ENCODE data around the gene NDUFA6. TPM values are rescaled to one million over a fixed set of nuclear protein-coding genes. Genes with fewer than 3 reads are reported as not detected.

The NDUFA6 gene
- total and polyA plus RNA-seq, 4 donors: 43.7 to 235 (median 56.6) TPM

GRCh38 chr22:42074132-42074811 lies 16.3 kb downstream of the NDUFA6 start, which contains the start of gene PHETA2:
PHETA2 (plus strand) TSS chr22:42074248; CDS start chr22:42077294, 3,046 bp downstream.
- peak within 1 kb of the TSS in 1 of 2 donors; percentile 40 for H3K9ac ChIP-seq (ENCODE audit: low read depth in 1 of 2, low read length in 2 of 2)
- H3K27ac ChIP-seq (ENCODE audit: low read depth in 1 of 2, low read length in 2 of 2): peak within 1 kb of the TSS; percentile 32 to 74
- no peaks in the 10 kb centered on the region for H3K36me3 ChIP-seq (ENCODE audit: control insufficient read depth in 4 of 4, insufficient read depth in 3 of 4, low read depth in 1 of 4, low read length in 3 of 4)
- peak within 1 kb of the TSS; percentile 6 to 54 (median 25) for H3K4me3 ChIP-seq (ENCODE audit: low read depth in 1 of 3, low read length in 3 of 3)
- TF ChIP-seq REST (IDR thresholded peaks at IDR 0.05) (no peak), NR2F2 (IDR thresholded peaks at IDR 0.05) (no peak), FOXA2 (IDR thresholded peaks at IDR 0.05) (no peak), SP1 (IDR thresholded peaks at IDR 0.05) (no peak), FOXA1 (IDR thresholded peaks at IDR 0.05) (no peak), RAD21 (IDR thresholded peaks at IDR 0.05) (no peak), CTCF (IDR thresholded peaks at IDR 0.05; ENCODE audit: low read depth, low read length, missing input control) (no peak), MAX (IDR thresholded peaks at IDR 0.05) (no peak), HNF4G (IDR thresholded peaks at IDR 0.05) (no peak), HNF4A (conservative IDR thresholded peaks at IDR 0.05) (no peak), TAF1 (conservative IDR thresholded peaks at IDR 0.05) (no peak), RXRA (IDR thresholded peaks at IDR 0.05) (no peak), JUND (IDR thresholded peaks at IDR 0.05) (no peak), EGR1 (IDR thresholded peaks at IDR 0.05; ENCODE audit: low read depth in 2 of 2) (no peak)
- 11% methylated on average over 55 of the region's 55 CpGs for WGBS
- H3K9me3 ChIP-seq (ENCODE audit: control insufficient read depth in 4 of 4, low read length in 3 of 4): peaks cover 0 to 2% (median 0%) of the 10 kb centered on the region in 4 donors
- no peaks in the 10 kb centered on the region for H3K27me3 ChIP-seq (ENCODE audit: control insufficient read depth in 4 of 4, insufficient read depth in 4 of 4, low read length in 3 of 4)
- H3K4me1 ChIP-seq (ENCODE audit: control insufficient read depth in 4 of 4, insufficient read depth in 4 of 4, low read length in 3 of 4): peaks cover 3 to 34% (median 26%) of the 10 kb centered on the region in 4 donors
- peak; percentile 68 for DNase-seq (ENCODE audit: low spot score)

GRCh38 chr22:42073621-42074041 lies 16.9 kb downstream of the NDUFA6 start:
- Histone ChIP-seq H3K9me3 (ENCODE audit: control insufficient read depth in 4 of 4, low read length in 3 of 4) (peaks cover 0 to 2% (median 0%) of the 10 kb centered on the region in 4 donors), H3K36me3 (ENCODE audit: control insufficient read depth in 4 of 4, insufficient read depth in 3 of 4, low read depth in 1 of 4, low read length in 3 of 4) (no peaks in the 10 kb centered on the region), H3K4me1 (ENCODE audit: control insufficient read depth in 4 of 4, insufficient read depth in 4 of 4, low read length in 3 of 4) (peaks cover 3 to 28% (median 24%) of the 10 kb centered on the region in 4 donors), H3K4me3 (ENCODE audit: low read depth in 1 of 3, low read length in 3 of 3) (peak overlapping the region in 1 of 3 donors; percentile 54), H3K9ac (ENCODE audit: low read depth in 1 of 2, low read length in 2 of 2) (peak overlapping the region in 1 of 2 donors; percentile 40), H3K27me3 (ENCODE audit: control insufficient read depth in 4 of 4, insufficient read depth in 4 of 4, low read length in 3 of 4) (no peaks in the 10 kb centered on the region), H3K27ac (ENCODE audit: low read depth in 1 of 2, low read length in 2 of 2) (no peak overlapping the region)
- WGBS: 82% methylated on average over 14 of the region's 14 CpGs
- no peak for TF ChIP-seq EGR1 (IDR thresholded peaks at IDR 0.05; ENCODE audit: low read depth in 2 of 2)
- TF ChIP-seq RAD21 (IDR thresholded peaks at IDR 0.05): no peak
- TF ChIP-seq YY1 (IDR thresholded peaks at IDR 0.05): no peak
- no peak for TF ChIP-seq CTCF (IDR thresholded peaks at IDR 0.05; ENCODE audit: low read depth, low read length, missing input control)
- no peak for TF ChIP-seq MAX (IDR thresholded peaks at IDR 0.05)
- TF ChIP-seq HNF4G (IDR thresholded peaks at IDR 0.05): no peak
- TF ChIP-seq SP1 (IDR thresholded peaks at IDR 0.05): no peak
- TF ChIP-seq GABPA (IDR thresholded peaks at IDR 0.05 in 1 of 2, conservative IDR thresholded peaks at IDR 0.05 in 1 of 2): no peak
- DNase-seq (ENCODE audit: low spot score): no peak

Data from liver (tissue), 9 donors.